HepG2 (cell line): ENCODE results near the gene DAAM1. TPM values are rescaled to one million over a fixed set of nuclear protein-coding genes. Genes with fewer than 3 reads are reported as not detected.

Source experiments
- ATF2 ChIP-seq: sonication (generic); formaldehyde crosslinking; IDR thresholded peaks from 2 replicates; pipeline ENCODE4 v1.4.0; 2020; ENCODE audit warnings: missing genetic modification reagents
- CAMTA2 ChIP-seq: sonication (generic); formaldehyde crosslinking; IDR thresholded peaks from 2 replicates; pipeline ENCODE4 v1.4.0; 2020; ENCODE audit warnings: mild to moderate bottlenecking, missing genetic modification reagents, borderline replicate concordance
- TERF1 ChIP-seq: sonication (generic); formaldehyde crosslinking; IDR thresholded peaks from 2 replicates; pipeline ENCODE4 v1.8.0; 2022; ENCODE audit warnings: mild to moderate bottlenecking, missing genetic modification reagents, moderate library complexity
- ZNF281 ChIP-seq: sonication (generic); formaldehyde crosslinking; IDR thresholded peaks from 2 replicates; pipeline ENCODE4 v1.4.0; 2020; ENCODE audit warnings: missing genetic modification reagents, borderline replicate concordance
- ZNF562 ChIP-seq: sonication (generic); formaldehyde crosslinking; IDR thresholded peaks from 2 replicates; pipeline ENCODE4 v1.8.0; 2022; ENCODE audit warnings: missing genetic modification reagents, borderline replicate concordance
- ZNF766 ChIP-seq: sonication (generic); formaldehyde crosslinking; IDR thresholded peaks from 2 replicates; pipeline ENCODE4 v1.5.0; 2020; ENCODE audit warnings: missing genetic modification reagents, borderline replicate concordance
- ZNF784 ChIP-seq: sonication (generic); formaldehyde crosslinking; IDR thresholded peaks from 2 replicates; pipeline ENCODE4 v1.5.1; 2020; ENCODE audit warnings: missing genetic modification reagents, mild to moderate bottlenecking, borderline replicate concordance
- polyA plus RNA-seq, 8 experiments: library from polyadenylated mRNA; depleted of rRNA in 3 of 8; stranded (reverse) in 7 of 8; unstranded in 1 of 8; fragments of >200 nt; fragmentation: Illumina TruSeq in 4 of 8; extraction: Trizol in 4 of 8; gene quantifications; 2 replicates each; pipeline versions ENCODE4 v1.2.1 to v1.2.3, GENCODE V29; 2011 to 2016; ENCODE audit warnings: low read depth in 4 of 8, missing spikeins in 1 of 8, mixed read lengths in 1 of 8; ENCODE audit not compliant: insufficient read depth in 1 of 8
- total RNA-seq, 5 experiments: library from RNA; depleted of rRNA; stranded (reverse); fragments of >200 nt; fragmentation: Illumina TruSeq; extraction: Trizol; gene quantifications; 2 replicates each; pipeline ENCODE4 v1.2.3, GENCODE V29; 2016; ENCODE audit warnings: low read depth in 1 of 5

The DAAM1 gene
- total and polyA plus RNA-seq, 2 of the 13 experiments (the other 11 are each of a cell fraction or from before 2014, with no cell fraction given) = 10.9 to 24.5 TPM

DNA sequence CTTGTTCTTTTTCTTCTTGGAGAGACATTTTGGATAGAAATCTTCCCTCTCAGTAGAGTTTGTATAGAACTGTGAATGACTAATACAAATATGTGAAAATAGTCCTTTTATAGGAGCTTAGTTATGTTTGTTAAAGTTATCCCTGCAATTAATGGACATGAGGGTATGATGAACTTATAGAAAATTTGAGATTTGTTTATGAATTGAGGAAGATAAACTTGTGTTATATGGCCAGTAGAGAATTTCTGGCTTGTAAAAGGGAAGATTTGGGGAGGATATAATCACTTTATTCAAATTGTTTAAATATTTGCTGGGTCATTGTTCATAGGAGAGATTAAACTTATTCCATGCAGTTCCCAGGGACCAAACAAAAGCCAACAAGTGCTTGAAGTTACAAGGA is 119.6 kb downstream of the DAAM1 start (continued):
- TF ChIP-seq TERF1 (CRISPR knock-in tag) (no peak), ZNF562 (CRISPR knock-in tag) (no peak), ZNF784 (CRISPR knock-in tag) (no peak), CAMTA2 (CRISPR knock-in tag) (no peak), ZNF766 (CRISPR knock-in tag) (no peak), ATF2 (CRISPR knock-in tag) (no peak), ZNF281 (CRISPR knock-in tag) (no peak)
